IPS DF 6.9 (cell line): ENCODE data around the gene ATRAID.
A peak's percentile ranks its signal among the peaks of the same experiment; 100 is the strongest.

ENCODE experiments used
- DNase-seq: peaks from one replicate; pipeline ENCODE4 v3.0.0-alpha.2; 2013; ENCODE audit warnings: low read depth, low spot score
- H3K27ac ChIP-seq: one replicate; pipeline ENCODE4 v1.5.1; 2013; ENCODE audit warnings: low read length, control low read depth
- H3K27me3 ChIP-seq: 2 replicates; pipeline ENCODE4 v1.6.1; 2013; ENCODE audit warnings: mild to moderate bottlenecking, low read length; ENCODE audit not compliant: control insufficient read depth, insufficient read depth
- H3K36me3 ChIP-seq: 2 replicates; pipeline ENCODE4 v1.6.1; 2013; ENCODE audit warnings: low read length; ENCODE audit not compliant: control insufficient read depth, insufficient read depth
- H3K4me1 ChIP-seq: 2 replicates; pipeline ENCODE4 v1.6.1; 2013; ENCODE audit warnings: low read length; ENCODE audit not compliant: control insufficient read depth, insufficient read depth
- H3K4me3 ChIP-seq: 2 replicates; pipeline ENCODE4 v1.5.1; 2013; ENCODE audit warnings: mild to moderate bottlenecking, low read length
- H3K9me3 ChIP-seq: 2 replicates; pipeline ENCODE4 v1.6.1; 2013; ENCODE audit warnings: low read length, inconsistent platforms; ENCODE audit not compliant: control insufficient read depth, insufficient read depth
- WGBS: extraction: QIAGEN DNeasy Blood & Tissue Kit; methylation state at CpG from one replicate; pipeline ENCODE4 v1.1.7; 2013; ENCODE audit warnings: mixed read lengths, missing lambda C conversion rate; ENCODE audit not compliant: insufficient read length, insufficient coverage; 5-methylcytosine and 5-hydroxymethylcytosine counted together

The ATRAID gene

DNA sequence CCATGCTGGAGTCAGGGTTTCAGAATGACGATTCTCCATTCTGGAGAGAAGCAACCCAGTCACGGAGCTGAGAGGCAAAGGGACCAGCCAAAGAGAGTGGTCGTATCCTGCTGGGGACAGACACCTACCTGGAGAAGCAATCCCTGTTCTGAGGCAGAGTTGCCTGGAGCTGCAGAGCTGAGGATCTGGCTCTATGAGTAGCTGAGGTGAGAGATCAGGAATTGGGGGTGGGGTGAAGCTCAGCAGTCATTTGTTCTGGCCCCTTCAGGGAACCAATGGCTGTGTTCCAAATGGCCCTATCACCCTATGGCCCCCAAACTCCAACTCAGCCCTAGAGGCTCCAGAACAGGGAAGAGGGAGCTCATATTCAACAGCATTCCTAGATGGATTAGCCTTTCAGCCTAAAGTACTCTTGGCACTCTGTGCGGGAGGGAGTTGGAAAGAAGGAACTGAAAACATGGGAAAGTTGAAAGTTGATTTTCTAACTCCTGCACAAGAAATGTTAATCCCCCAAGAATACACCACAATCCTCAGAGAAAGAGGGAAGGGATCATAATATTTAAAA is 3.3 kb upstream of the ATRAID start:
- Histone ChIP-seq H3K27me3 (no peaks in the 10 kb centered on the region), H3K36me3 (peaks cover 49% of the 10 kb centered on the region), H3K4me3 (no peak overlapping the region), H3K27ac (no peak overlapping the region), H3K9me3 (no peaks in the 10 kb centered on the region), H3K4me1 (no peaks in the 10 kb centered on the region)
- no CpG with 5 or more reads among the region's 4 CpGs for WGBS
- no peak for DNase-seq

DNA sequence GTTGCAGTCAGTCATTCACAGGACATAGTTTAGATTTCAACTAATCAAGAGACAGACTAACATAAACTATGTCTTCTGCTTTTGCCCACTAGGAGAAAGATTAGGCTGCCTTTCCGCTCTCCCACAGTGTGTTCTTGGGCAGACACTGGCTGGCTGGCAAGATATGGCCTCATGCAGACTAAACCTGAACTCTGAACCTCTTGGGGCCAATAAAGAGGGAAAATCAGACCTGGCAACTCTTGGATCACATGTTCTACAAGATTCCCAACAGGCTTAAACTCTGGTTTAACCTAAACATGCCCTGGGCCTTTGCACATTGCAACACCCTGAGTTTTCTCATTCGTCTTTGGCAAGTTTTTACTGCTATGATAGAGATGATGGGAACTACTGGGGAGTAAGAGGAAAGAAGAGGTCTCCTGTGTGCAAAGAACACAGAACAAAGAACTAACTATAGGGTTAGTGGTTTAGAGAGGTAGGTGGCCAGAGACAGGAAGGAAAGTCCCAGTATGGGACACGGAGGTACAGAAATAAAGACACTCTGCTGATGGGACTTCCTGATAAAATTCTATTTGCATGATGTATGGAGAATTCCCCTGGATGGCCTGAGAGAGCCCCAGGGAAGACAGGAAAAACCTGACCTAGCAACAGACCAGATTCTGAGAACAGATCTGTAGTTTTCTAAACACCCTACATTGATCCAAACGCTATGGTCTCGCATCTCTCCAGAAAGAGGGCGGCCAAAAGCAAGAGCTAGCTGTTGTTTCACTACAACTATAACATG is 2.0 kb upstream of the ATRAID start:
- Histone ChIP-seq H3K4me3 (no peak overlapping the region), H3K27me3 (no peaks in the 10 kb centered on the region), H3K36me3 (peaks cover 37% of the 10 kb centered on the region), H3K9me3 (no peaks in the 10 kb centered on the region), H3K4me1 (no peaks in the 10 kb centered on the region), H3K27ac (no peak overlapping the region)
- WGBS = no CpG with 5 or more reads among the region's 6 CpGs
- no peak for DNase-seq

DNA sequence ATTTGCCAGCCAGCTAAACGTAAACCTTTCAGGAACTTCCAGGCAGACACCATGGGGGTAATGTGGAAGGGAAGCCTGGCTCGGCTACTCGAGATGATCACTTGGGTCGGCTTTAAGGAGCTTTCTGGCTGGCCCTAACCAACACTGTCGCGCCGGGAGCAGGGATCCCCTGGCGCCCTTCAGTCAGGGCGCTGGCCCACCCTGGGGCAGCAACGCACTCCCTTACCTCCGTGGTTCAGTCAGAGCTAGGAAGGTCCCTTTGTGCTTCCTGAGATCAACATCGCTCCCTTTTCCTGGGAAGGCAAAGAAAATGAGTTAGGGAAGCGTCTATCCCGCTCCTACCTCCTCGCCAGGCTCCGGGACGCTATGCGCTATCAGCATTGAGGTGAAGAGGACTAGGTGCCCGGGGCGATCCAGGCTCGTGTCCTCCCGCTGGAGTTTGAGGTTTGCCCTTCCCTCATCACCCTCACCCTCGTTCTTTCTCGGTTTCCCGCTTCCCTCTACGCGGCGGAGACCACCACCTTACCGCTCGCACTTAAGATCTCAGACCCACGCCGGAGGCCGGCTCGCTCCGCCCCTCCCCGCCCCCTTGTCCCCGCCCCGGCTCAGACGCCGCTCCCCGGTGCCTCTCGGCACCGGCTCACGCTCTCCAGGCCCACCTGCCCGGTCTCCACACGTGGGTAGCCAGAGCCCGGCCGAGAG is 449 bp upstream of the ATRAID start:
- Histone ChIP-seq H3K27me3 (no peaks in the 10 kb centered on the region), H3K36me3 (peaks cover 22% of the 10 kb centered on the region), H3K27ac (no peak overlapping the region), H3K4me1 (no peaks in the 10 kb centered on the region), H3K4me3 (peak overlapping the region; percentile 76), H3K9me3 (no peaks in the 10 kb centered on the region)
- no CpG with 5 or more reads among the region's 48 CpGs for WGBS
- no peak for DNase-seq

DNA sequence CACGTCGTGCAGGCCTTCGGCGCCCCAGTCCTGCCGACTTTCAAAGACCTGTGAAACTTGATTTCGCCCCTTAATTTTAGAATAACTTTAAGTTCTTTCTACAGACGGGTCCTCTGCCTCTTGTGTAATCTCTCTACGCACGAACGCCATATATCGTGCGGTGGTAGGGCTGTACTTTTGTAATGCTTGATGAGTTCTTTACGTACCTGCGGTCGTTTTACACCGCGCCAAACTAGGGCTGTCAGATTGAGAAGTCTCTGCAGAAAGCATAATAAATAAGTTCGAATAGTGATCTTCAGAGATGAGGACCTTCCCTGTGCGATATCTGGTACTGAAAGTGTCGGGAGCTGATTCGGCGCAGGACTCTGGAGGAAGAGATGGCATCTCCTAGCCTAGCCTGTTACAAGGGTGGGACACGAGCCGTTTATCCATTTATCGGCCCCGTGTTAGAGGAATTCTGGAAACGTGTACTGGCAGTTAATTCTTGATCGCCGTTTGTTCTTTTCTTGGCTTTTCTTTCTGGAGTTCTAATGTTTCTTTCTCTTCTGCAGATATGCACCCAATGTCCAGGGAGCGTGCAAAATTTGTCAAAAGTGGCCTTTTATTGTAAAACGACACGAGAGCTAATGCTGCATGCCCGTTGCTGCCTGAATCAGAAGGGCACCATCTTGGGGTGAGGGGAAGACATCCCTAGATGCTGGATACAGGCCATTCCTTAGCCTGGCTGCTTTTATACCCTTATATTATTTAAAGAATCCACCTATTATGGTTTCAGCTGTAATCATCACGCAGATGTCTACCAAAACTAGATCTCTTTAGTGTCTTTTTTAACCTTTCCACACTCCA is 1.0 kb downstream of the ATRAID start:
- Histone ChIP-seq H3K4me3 (peak overlapping the region; percentile 76; the same call in 1 of the 2 replicates), H3K27ac (no peak overlapping the region), H3K9me3 (no peaks in the 10 kb centered on the region), H3K4me1 (0 out of 2 replicates have a peak, but pooled peaks cover 1% of the 10 kb centered on the region), H3K27me3 (no peaks in the 10 kb centered on the region), H3K36me3 (peaks cover 9% of the 10 kb centered on the region; the same call in 1 of the 2 replicates)
- no CpG with 5 or more reads among the region's 34 CpGs for WGBS
- no peak for DNase-seq

DNA sequence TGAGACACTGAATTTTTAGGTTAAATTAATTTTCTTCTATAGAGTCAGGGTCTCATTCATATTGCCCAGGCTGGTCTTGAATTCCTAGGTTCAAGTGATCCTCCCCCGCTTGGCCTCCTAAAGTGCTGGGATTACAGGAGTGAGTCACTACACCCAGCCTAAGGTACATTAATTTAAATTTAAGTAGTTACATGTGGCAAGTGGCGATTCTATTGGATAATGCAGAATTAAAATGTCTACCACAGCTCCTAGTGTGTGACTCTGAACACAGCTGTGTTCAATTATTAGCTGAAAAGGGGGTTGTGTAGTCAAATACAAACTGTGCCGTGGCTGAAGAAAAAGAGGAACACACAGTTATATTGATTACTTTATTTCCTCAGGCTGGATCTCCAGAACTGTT is 3.1 kb downstream of the ATRAID start:
- Histone ChIP-seq H3K27me3 (no peaks in the 10 kb centered on the region), H3K27ac (no peak overlapping the region), H3K4me3 (no peak overlapping the region), H3K36me3 (no peaks in the 10 kb centered on the region), H3K9me3 (no peaks in the 10 kb centered on the region), H3K4me1 (0 out of 2 replicates have a peak, but pooled peaks cover 1% of the 10 kb centered on the region)
- DNase-seq = no peak
- no CpG with 5 or more reads among the region's 3 CpGs for WGBS

DNA sequence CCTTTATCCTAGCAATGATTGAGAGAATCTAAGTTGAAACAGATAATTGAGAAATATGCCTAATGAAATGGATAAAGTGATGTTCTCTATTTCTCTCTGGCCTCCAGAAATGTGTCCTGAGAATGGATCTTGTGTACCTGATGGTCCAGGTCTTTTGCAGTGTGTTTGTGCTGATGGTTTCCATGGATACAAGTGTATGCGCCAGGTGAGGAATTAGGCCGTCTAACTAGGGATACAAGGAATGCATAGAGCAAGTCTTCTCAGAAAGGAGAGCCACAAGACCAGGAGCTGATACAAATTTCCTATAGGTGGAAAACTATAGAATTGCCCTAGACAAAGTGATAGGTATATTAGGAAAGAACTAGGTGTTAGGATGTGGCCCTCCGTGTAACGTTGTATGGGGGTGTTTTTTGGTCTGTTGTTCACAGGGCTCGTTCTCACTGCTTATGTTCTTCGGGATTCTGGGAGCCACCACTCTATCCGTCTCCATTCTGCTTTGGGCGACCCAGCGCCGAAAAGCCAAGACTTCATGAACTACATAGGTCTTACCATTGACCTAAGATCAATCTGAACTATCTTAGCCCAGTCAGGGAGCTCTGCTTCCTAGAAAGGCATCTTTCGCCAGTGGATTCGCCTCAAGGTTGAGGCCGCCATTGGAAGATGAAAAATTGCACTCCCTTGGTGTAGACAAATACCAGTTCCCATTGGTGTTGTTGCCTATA is 4.7 kb downstream of the ATRAID start:
- Histone ChIP-seq H3K36me3 (peaks cover 8% of the 10 kb centered on the region; the same call in 1 of the 2 replicates), H3K9me3 (no peaks in the 10 kb centered on the region), H3K27ac (no peak overlapping the region), H3K4me1 (0 out of 2 replicates have a peak, but pooled peaks cover 1% of the 10 kb centered on the region), H3K4me3 (no peak overlapping the region; the same call in 1 of the 2 replicates), H3K27me3 (no peaks in the 10 kb centered on the region)
- no peak for DNase-seq
- WGBS = no CpG with 5 or more reads among the region's 13 CpGs

DNA sequence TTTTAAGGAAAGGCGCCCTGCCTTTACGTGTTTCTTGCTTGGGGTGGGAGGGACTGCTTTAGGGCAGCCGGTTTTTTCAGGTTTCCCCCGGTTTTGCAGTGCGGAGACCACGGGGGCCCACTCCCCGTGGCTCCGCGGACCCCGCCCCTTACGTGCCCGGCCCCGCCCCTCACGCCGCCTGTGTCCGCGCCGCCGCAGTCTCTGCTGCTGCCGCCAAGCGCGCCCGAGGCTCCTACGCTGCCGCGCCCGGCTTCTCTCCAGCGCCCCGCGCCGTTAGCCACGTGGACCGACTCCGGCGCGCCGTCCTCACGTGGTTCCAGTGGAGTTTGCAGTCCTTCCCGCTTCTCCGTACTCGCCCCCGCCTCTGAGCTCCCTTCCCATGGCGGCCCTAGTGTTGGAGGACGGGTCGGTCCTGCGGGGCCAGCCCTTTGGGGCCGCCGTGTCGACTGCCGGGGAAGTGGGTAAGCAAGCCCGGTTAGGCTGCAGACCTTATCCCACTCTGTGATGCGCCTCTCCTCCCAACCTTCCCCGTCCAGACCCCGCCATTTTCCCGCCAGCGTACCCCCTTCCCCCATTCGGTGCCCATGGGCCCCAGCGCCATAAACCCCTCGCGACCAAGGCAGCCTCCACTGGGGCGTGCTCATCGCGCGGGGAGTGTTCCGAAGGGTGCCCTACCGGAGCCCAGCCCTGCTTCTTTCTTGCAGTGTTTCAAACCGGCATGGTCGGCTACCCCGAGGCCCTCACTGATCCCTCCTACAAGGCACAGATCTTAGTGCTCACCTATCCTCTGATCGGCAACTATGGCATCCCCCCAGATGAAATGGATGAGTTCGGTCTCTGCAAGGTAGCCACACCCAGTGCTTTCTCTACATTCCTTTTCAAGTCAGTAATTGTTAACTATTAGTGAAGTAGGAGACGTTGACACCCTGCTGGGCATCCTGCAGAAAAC is 5.6 kb downstream of the ATRAID start, which contains the start of gene CAD:
Gene CAD, plus strand, starts transcription at position 197 of the 949 bp plus-strand sequence. Its CDS starts 183 bp downstream, at position 380.
- 0 out of 2 replicates have a peak, but pooled peaks cover 1% of the 10 kb centered on the region for H3K4me1 ChIP-seq
- H3K4me3 ChIP-seq = peak within 1 kb of the TSS; percentile 97
- H3K36me3 ChIP-seq = peaks cover 12% of the 10 kb centered on the region; the same call in 1 of the 2 replicates
- H3K9me3 ChIP-seq = no peaks in the 10 kb centered on the region
- peak; percentile 77 for DNase-seq
- no CpG with 5 or more reads among the region's 72 CpGs for WGBS
- no peaks in the 10 kb centered on the region for H3K27me3 ChIP-seq
- H3K27ac ChIP-seq = no peak within 1 kb of the TSS

DNA sequence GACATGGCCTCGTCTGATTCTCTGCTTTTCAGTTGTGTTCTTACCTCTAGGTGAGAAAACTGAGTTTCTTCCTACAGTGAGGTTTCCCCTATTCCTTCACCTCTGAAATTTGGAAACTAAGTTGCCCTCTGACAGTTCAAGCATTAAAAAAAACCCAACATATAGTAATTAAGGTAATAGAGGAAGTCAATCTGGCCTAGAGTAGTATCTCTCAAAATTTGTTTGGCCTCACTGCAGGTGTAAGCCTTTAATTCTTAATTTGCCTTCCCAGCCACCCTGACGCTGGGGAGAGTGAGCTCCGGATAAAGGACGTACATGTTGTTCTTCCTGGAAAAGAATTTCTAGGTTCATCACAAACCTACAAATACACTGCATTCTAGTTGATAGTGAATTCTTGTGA is 6.8 kb downstream of the ATRAID start:
- Histone ChIP-seq H3K27me3 (no peaks in the 10 kb centered on the region), H3K4me3 (no peak overlapping the region), H3K36me3 (peaks cover 22% of the 10 kb centered on the region; the same call in 1 of the 2 replicates), H3K4me1 (0 out of 2 replicates have a peak, but pooled peaks cover 1% of the 10 kb centered on the region), H3K9me3 (no peaks in the 10 kb centered on the region), H3K27ac (no peak overlapping the region)
- WGBS = no CpG with 5 or more reads among the region's 4 CpGs
- no peak for DNase-seq

DNA sequence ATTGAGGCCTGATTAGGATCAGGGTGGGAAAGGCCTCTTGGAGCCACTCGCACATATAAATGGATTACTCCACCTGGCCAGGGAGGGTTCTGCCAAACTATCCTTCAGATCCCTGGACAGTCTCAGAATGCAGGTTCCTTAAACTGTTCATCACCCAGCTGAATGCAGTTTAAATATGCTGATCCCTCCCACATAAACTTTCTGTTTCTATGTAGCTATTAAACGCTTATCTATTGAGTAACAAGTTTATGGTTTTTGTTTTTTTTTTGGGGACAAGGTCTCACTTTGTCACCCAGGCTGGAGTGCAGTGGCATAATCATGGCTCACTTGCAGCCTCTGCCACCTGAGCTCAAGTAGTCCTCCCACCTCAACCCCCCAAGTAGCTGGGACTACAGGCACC is 7.2 kb downstream of the ATRAID start:
- Histone ChIP-seq H3K27me3 (no peaks in the 10 kb centered on the region), H3K4me1 (0 out of 2 replicates have a peak, but pooled peaks cover 1% of the 10 kb centered on the region), H3K9me3 (no peaks in the 10 kb centered on the region), H3K36me3 (peaks cover 27% of the 10 kb centered on the region; the same call in 1 of the 2 replicates), H3K27ac (no peak overlapping the region), H3K4me3 (no peak overlapping the region)
- DNase-seq = no peak
- no CpG with 5 or more reads among the region's 2 CpGs for WGBS
